Panc1 (cell line): ENCODE results near the gene SNX4.

Source experiments
- POLR2AphosphoS5 ChIP-seq: IDR thresholded peaks from 2 replicates; pipeline ENCODE4 v1.6.1; 2012; ENCODE audit warnings: mild to moderate bottlenecking, low read depth, low read length, moderate library complexity
- SIN3A ChIP-seq: IDR thresholded peaks from 2 replicates; pipeline ENCODE4 v1.6.1; 2012; ENCODE audit warnings: low read depth, mild to moderate bottlenecking, low read length, moderate library complexity, borderline replicate concordance; ENCODE audit not compliant: insufficient read depth
- TCF7L2 ChIP-seq: IDR thresholded peaks from 2 replicates; pipeline ENCODE4 v1.6.1; 2011; ENCODE audit warnings: mild to moderate bottlenecking, low read depth, low read length, inconsistent platforms
- TF ChIP-seq, protein P1 (sequence below): fragments of 450-650 bp; IDR thresholded peaks from 2 replicates; pipeline ENCODE4 v1.5.1; 2017; ENCODE audit warnings: mild to moderate bottlenecking
- TF ChIP-seq, protein P2 (sequence below), 2 experiments: IDR thresholded peaks; 2 replicates each; pipeline ENCODE4 v1.6.1; 2011 to 2012; ENCODE audit warnings: low read depth in 2 of 2, control low read depth in 1 of 2, low read length in 1 of 2, mild to moderate bottlenecking in 1 of 2, moderate library complexity in 1 of 2; ENCODE audit not compliant: insufficient read depth in 1 of 2

DNA sequence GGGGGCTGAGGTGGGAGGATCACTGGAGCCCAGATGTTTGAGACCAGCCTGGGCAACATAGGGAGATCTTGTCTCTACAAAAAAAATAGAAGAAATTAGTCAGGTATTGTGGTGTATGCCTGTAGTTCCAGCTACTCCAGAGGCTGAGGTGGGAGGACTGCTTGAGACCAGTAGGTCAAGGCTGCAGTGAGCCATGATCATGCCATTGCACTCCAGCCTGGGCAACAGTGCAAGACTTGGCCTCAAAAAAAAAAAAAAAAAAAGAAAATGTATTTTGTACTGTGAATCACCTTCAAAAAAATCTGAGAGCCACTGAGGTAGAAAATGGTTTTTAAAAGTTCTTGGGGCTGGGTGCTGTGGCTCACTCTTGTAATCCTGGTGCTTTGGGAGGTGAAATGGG lies 4.6 kb downstream of the SNX4 start:
- TF ChIP-seq, protein P1, sequence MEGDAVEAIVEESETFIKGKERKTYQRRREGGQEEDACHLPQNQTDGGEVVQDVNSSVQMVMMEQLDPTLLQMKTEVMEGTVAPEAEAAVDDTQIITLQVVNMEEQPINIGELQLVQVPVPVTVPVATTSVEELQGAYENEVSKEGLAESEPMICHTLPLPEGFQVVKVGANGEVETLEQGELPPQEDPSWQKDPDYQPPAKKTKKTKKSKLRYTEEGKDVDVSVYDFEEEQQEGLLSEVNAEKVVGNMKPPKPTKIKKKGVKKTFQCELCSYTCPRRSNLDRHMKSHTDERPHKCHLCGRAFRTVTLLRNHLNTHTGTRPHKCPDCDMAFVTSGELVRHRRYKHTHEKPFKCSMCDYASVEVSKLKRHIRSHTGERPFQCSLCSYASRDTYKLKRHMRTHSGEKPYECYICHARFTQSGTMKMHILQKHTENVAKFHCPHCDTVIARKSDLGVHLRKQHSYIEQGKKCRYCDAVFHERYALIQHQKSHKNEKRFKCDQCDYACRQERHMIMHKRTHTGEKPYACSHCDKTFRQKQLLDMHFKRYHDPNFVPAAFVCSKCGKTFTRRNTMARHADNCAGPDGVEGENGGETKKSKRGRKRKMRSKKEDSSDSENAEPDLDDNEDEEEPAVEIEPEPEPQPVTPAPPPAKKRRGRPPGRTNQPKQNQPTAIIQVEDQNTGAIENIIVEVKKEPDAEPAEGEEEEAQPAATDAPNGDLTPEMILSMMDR, result no peak
- TF ChIP-seq TCF7L2, result no peak
- TF ChIP-seq POLR2AphosphoS5, result no peak
- TF ChIP-seq, protein P2, sequence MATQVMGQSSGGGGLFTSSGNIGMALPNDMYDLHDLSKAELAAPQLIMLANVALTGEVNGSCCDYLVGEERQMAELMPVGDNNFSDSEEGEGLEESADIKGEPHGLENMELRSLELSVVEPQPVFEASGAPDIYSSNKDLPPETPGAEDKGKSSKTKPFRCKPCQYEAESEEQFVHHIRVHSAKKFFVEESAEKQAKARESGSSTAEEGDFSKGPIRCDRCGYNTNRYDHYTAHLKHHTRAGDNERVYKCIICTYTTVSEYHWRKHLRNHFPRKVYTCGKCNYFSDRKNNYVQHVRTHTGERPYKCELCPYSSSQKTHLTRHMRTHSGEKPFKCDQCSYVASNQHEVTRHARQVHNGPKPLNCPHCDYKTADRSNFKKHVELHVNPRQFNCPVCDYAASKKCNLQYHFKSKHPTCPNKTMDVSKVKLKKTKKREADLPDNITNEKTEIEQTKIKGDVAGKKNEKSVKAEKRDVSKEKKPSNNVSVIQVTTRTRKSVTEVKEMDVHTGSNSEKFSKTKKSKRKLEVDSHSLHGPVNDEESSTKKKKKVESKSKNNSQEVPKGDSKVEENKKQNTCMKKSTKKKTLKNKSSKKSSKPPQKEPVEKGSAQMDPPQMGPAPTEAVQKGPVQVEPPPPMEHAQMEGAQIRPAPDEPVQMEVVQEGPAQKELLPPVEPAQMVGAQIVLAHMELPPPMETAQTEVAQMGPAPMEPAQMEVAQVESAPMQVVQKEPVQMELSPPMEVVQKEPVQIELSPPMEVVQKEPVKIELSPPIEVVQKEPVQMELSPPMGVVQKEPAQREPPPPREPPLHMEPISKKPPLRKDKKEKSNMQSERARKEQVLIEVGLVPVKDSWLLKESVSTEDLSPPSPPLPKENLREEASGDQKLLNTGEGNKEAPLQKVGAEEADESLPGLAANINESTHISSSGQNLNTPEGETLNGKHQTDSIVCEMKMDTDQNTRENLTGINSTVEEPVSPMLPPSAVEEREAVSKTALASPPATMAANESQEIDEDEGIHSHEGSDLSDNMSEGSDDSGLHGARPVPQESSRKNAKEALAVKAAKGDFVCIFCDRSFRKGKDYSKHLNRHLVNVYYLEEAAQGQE (IDR thresholded peaks at IDR 0.05; ENCODE audit: insufficient read depth in 1 of 2, low read depth in 2 of 2, low read length in 1 of 2), result no peak
- no peak for TF ChIP-seq SIN3A
